Measurements from ENCODE around the gene SPOCK3. TPM values are rescaled to one million over a fixed set of nuclear protein-coding genes. Genes with fewer than 3 reads are reported as not detected.

SPOCK3 gene
- total and polyA plus RNA-seq, 2 donors (not counting 3 experiments of a cell fraction or from before 2014, with no cell fraction given): 0.10 TPM; not detected in 1

- H3K4me2 ChIP-seq (ENCODE audit: insufficient read depth, low read length): no peak overlapping the region
- no peak overlapping the region for H3K4me3 ChIP-seq (replicated peaks in 1 of 3; ENCODE audit: insufficient read depth in 1 of 3, low read depth in 1 of 3, low read length in 3 of 3)
- no peak for TF ChIP-seq MYC (IDR thresholded peaks at IDR 0.05; ENCODE audit: low read depth, low read length)
- TF ChIP-seq FOS (IDR thresholded peaks at IDR 0.05; ENCODE audit: borderline replicate concordance, insufficient read depth, low read length): no peak
- TF ChIP-seq JUN (IDR thresholded peaks at IDR 0.05; ENCODE audit: borderline replicate concordance, insufficient read depth, insufficient read length, low read depth): no peak
- TF ChIP-seq CTCF (IDR thresholded peaks at IDR 0.05; ENCODE audit: extremely low read depth in 1 of 2, insufficient read depth in 1 of 2, low read depth in 1 of 2, low read length in 2 of 2): no peak
- TF ChIP-seq POLR2A (IDR thresholded peaks at IDR 0.05; ENCODE audit: low read depth, low read length): no peak
- no peak for TF ChIP-seq POLR2AphosphoS5 (IDR thresholded peaks at IDR 0.05; ENCODE audit: insufficient read depth, low read depth, low read length)
- no peak for TF ChIP-seq MAX (IDR thresholded peaks at IDR 0.05; ENCODE audit: insufficient read depth, insufficient read length)
- TF ChIP-seq GATA2 (IDR thresholded peaks at IDR 0.05; ENCODE audit: insufficient read depth, insufficient read length, low read depth, low read length): no peak
- TF ChIP-seq EZH2 (IDR thresholded peaks at IDR 0.05; ENCODE audit: borderline replicate concordance, low read depth, low read length, severe bottlenecking): no peak
- H3K9me1 ChIP-seq (replicated peaks; ENCODE audit: control insufficient read depth, extremely low read depth, insufficient read depth, low read length): no peaks in the 10 kb centered on the region
- no peak overlapping the region for H3K27ac ChIP-seq (ENCODE audit: insufficient read depth, low read depth, low read length)
- no peaks in the 10 kb centered on the region for H3K4me1 ChIP-seq (ENCODE audit: control insufficient read depth, extremely low read depth, insufficient read depth, low read length)
- CTCF ChIA-PET: no interaction called here
- H4K20me1 ChIP-seq (replicated peaks; ENCODE audit: control insufficient read depth, extremely low read depth, insufficient read depth, low read length): no peaks in the 10 kb centered on the region
- no peaks in the 10 kb centered on the region for H3K79me2 ChIP-seq (ENCODE audit: control insufficient read depth, insufficient read depth, low read length)
- no peak for DNase-seq (ENCODE audit: low read depth, low spot score)
- POLR2A ChIA-PET: no interaction called here
- no peak for FAIRE-seq
- no peak overlapping the region for H3K9ac ChIP-seq (replicated peaks; ENCODE audit: extremely low read depth, insufficient read depth, low read length)
- intact Hi-C loops (cut with micrococcal nuclease): no loop called here
- H3K27me3 ChIP-seq (ENCODE audit: control insufficient read depth in 2 of 2, insufficient read depth in 2 of 2, low read length in 2 of 2): no peaks in the 10 kb centered on the region
- no peaks in the 10 kb centered on the region for H3K9me3 ChIP-seq (replicated peaks; ENCODE audit: control insufficient read depth, insufficient read depth, low read length)
- H3K36me3 ChIP-seq (ENCODE audit: control insufficient read depth in 2 of 2, extremely low read depth in 1 of 2, insufficient read depth in 2 of 2, low read length in 2 of 2): no peaks in the 10 kb centered on the region
- no TSS peak for BruUV-seq (replicated peaks)
- H2AFZ ChIP-seq (ENCODE audit: low read depth, low read length): no peak overlapping the region
- dilution Hi-C loops (cut with MboI; ENCODE audit: extremely low pct_ligation_motif_present, low sequenced_read_pairs): no loop called here
These were observed 122.7 kb downstream of the SPOCK3 start for GRCh38 chr4:167111622-167112021.
